Loucy (cell line): Measurements from ENCODE around the gene CREBBP.

Experiments
- H2AFZ ChIP-seq: fragments of 200-600 bp; sonication (generic); 2 replicates; pipeline ENCODE4 v1.6.0; 2016; ENCODE audit warnings: antibody characterized with exemption, mild to moderate bottlenecking, low read length, moderate library complexity
- H3F3A ChIP-seq: fragments of 200-600 bp; 2 replicates; pipeline ENCODE4 v1.6.0; 2016; ENCODE audit warnings: antibody characterized with exemption, low read depth, mild to moderate bottlenecking
- H3K27me3 ChIP-seq: fragments of 200-600 bp; sonication (generic); 2 replicates; pipeline ENCODE4 v1.6.1; 2014; ENCODE audit warnings: low read length, mild to moderate bottlenecking; ENCODE audit not compliant: insufficient read depth, poor library complexity, severe bottlenecking
- H3K36me3 ChIP-seq: fragments of 200-600 bp; sonication (generic); 2 replicates; pipeline ENCODE4 v1.6.1; 2016; ENCODE audit warnings: low read length; ENCODE audit not compliant: insufficient read depth
- H3K4me1 ChIP-seq: fragments of 200-600 bp; sonication (generic); 2 replicates; pipeline ENCODE4 v1.5.1; 2014; ENCODE audit warnings: low read length, mild to moderate bottlenecking; ENCODE audit not compliant: insufficient read depth, poor library complexity, severe bottlenecking
- H3K4me2 ChIP-seq: fragments of 200-600 bp; sonication (generic); 2 replicates; pipeline ENCODE4 v1.6.0; 2014; ENCODE audit warnings: antibody characterized with exemption, low read length, low read depth, mild to moderate bottlenecking; ENCODE audit not compliant: poor library complexity, severe bottlenecking
- H3K4me3 ChIP-seq: fragments of 200-600 bp; sonication (generic); 2 replicates; pipeline ENCODE4 v1.5.1; 2014; ENCODE audit warnings: low read length, mild to moderate bottlenecking, mixed read lengths; ENCODE audit not compliant: poor library complexity, severe bottlenecking
- H3K79me2 ChIP-seq: fragments of 200-600 bp; sonication (generic); 2 replicates; pipeline ENCODE4 v1.6.1; 2014; ENCODE audit warnings: low read length; ENCODE audit not compliant: insufficient read depth
- H3K9ac ChIP-seq: fragments of 200-600 bp; sonication (generic); 2 replicates; pipeline ENCODE4 v1.6.0; 2014; ENCODE audit warnings: mild to moderate bottlenecking, low read depth, low read length, moderate library complexity; ENCODE audit not compliant: poor library complexity, severe bottlenecking
- H3K9me2 ChIP-seq: fragments of 200-600 bp; sonication (generic); replicated peaks from 2 replicates; pipeline ENCODE4 v1.6.1; 2016; ENCODE audit warnings: low read depth, low read length, mixed read lengths
- H3K9me3 ChIP-seq: fragments of 200-600 bp; sonication (generic); 2 replicates; pipeline ENCODE4 v1.6.1; 2014; ENCODE audit warnings: mild to moderate bottlenecking, antibody characterized with exemption, low read length, low read depth; ENCODE audit not compliant: insufficient read depth
- H4K20me1 ChIP-seq: fragments of 200-600 bp; sonication (generic); 2 replicates; pipeline ENCODE4 v1.6.0; 2014; ENCODE audit warnings: antibody characterized with exemption, low read length, mild to moderate bottlenecking; ENCODE audit not compliant: insufficient read depth, poor library complexity, severe bottlenecking
- CTCF ChIP-seq: fragments of 200-600 bp; sonication (generic); conservative IDR thresholded peaks from 2 replicates; pipeline ENCODE4 v1.5.1; 2014; ENCODE audit warnings: mild to moderate bottlenecking, antibody characterized with exemption, low read length
- EZH2phosphoT487 ChIP-seq: fragments of 200-600 bp; IDR thresholded peaks from 2 replicates; pipeline ENCODE4 v1.6.1; 2018; ENCODE audit warnings: antibody characterized with exemption, mild to moderate bottlenecking, moderate library complexity, borderline replicate concordance

The CREBBP gene

DNA sequence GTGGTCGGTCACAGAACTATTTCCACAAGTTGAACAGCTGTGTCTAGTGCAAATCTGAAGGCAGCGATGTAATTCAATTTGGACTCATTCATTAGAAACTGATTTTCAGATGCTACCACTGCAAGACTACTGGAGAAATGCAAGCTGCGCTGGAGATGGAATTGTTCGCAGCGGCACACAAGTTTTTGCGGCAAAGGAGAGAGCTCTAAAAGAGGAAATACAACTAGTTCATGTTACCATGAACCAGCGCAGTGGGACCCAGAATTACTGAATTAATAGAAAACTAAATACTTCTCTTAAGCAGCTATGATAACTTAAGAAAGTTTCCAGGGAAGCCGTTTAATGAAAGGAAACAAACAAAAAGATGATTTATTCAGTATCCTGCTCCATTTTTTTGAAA, 1.9 kb downstream of the CREBBP start:
- Histone ChIP-seq H4K20me1 (peaks cover 51% of the 10 kb centered on the region), H3K9ac (peak overlapping the region; percentile 66), H3K27me3 (no peaks in the 10 kb centered on the region), H3K9me3 (no peaks in the 10 kb centered on the region), H3F3A (no peaks in the 10 kb centered on the region), H3K36me3 (no peaks in the 10 kb centered on the region), H3K9me2 (no peaks in the 10 kb centered on the region), H3K4me2 (peak overlapping the region; percentile 90), H3K4me1 (peaks cover 38% of the 10 kb centered on the region), H2AFZ (no peak overlapping the region), H3K79me2 (peaks cover 62% of the 10 kb centered on the region), H3K4me3 (peak overlapping the region; percentile 89)
- no peak for TF ChIP-seq EZH2phosphoT487
- TF ChIP-seq CTCF, result no peak

- H2AFZ ChIP-seq, result no peak overlapping the region
- H3K4me3 ChIP-seq, result peak overlapping the region; percentile 89
- peaks cover 61% of the 10 kb centered on the region for H4K20me1 ChIP-seq
- H3K36me3 ChIP-seq, result no peaks in the 10 kb centered on the region
- peaks cover 45% of the 10 kb centered on the region for H3K4me1 ChIP-seq
- H3K4me2 ChIP-seq, result peak overlapping the region; percentile 90
- H3K9me3 ChIP-seq, result no peaks in the 10 kb centered on the region
- no peaks in the 10 kb centered on the region for H3K9me2 ChIP-seq
- peaks cover 81% of the 10 kb centered on the region for H3K79me2 ChIP-seq
- TF ChIP-seq CTCF (no peak), EZH2phosphoT487 (no peak)
- H3K27me3 ChIP-seq, result no peaks in the 10 kb centered on the region
- H3F3A ChIP-seq, result no peaks in the 10 kb centered on the region
- H3K9ac ChIP-seq, result peak overlapping the region; percentile 43
These were observed 3.8 kb downstream of the CREBBP start for GRCh38 chr16:3876695-3877094.

- Histone ChIP-seq H3K36me3 (no peaks in the 10 kb centered on the region), H3K9me3 (no peaks in the 10 kb centered on the region), H2AFZ (no peak overlapping the region), H3K9me2 (no peaks in the 10 kb centered on the region), H3K4me3 (peak overlapping the region; percentile 89), H3K4me1 (peaks cover 45% of the 10 kb centered on the region), H3K27me3 (no peaks in the 10 kb centered on the region), H4K20me1 (peaks cover 65% of the 10 kb centered on the region), H3K79me2 (peaks cover 87% of the 10 kb centered on the region), H3K4me2 (peak overlapping the region; percentile 90), H3F3A (no peaks in the 10 kb centered on the region), H3K9ac (peak overlapping the region; percentile 43)
- TF ChIP-seq EZH2phosphoT487 (no peak), CTCF (no peak)
These were observed 4.4 kb downstream of the CREBBP start for GRCh38 chr16:3876160-3876559.
